Smooth muscle cell (in vitro differentiated cells): Measurements from ENCODE around the gene TMEM132D. TPM values are rescaled to one million over a fixed set of nuclear protein-coding genes. Genes with fewer than 3 reads are reported as not detected.

Source experiments
- DNase-seq: peaks from one replicate; lab custom pipeline; 2025; ENCODE audit not compliant: unreplicated experiment; lab: John Stamatoyannopoulos, UW
- H2AFZ ChIP-seq: fragments of 200-600 bp; sonication (generic); 2 replicates; pipeline ENCODE4 v1.6.0; 2016; ENCODE audit warnings: antibody characterized with exemption, low read depth, mild to moderate bottlenecking
- H3F3A ChIP-seq: fragments of 200-600 bp; sonication (generic); 2 replicates; pipeline ENCODE4 v1.6.0; 2017; ENCODE audit warnings: antibody characterized with exemption, low read depth
- H3K27ac ChIP-seq: fragments of 200-600 bp; sonication (generic); 2 replicates; pipeline ENCODE4 v1.5.1; 2016; ENCODE audit warnings: low read depth, mild to moderate bottlenecking
- H3K27me3 ChIP-seq: fragments of 200-600 bp; sonication (generic); 2 replicates; pipeline ENCODE4 v1.6.1; 2016; ENCODE audit warnings: low read depth, mild to moderate bottlenecking
- H3K36me3 ChIP-seq: fragments of 200-600 bp; sonication (generic); 2 replicates; pipeline ENCODE4 v1.5.1; 2016; ENCODE audit warnings: low read depth
- H3K4me1 ChIP-seq: fragments of 200-600 bp; sonication (generic); 2 replicates; pipeline ENCODE4 v1.5.1; 2016; ENCODE audit warnings: low read depth
- H3K4me2 ChIP-seq: fragments of 200-600 bp; sonication (generic); 2 replicates; pipeline ENCODE4 v1.6.0; 2016; ENCODE audit warnings: mild to moderate bottlenecking
- H3K4me3 ChIP-seq: fragments of 200-600 bp; sonication (generic); 2 replicates; pipeline ENCODE4 v1.5.1; 2016; ENCODE audit warnings: mild to moderate bottlenecking
- H3K79me2 ChIP-seq: fragments of 200-600 bp; sonication (generic); 2 replicates; pipeline ENCODE4 v1.6.0; 2016; ENCODE audit warnings: low read depth, mild to moderate bottlenecking
- H3K9ac ChIP-seq: fragments of 200-600 bp; sonication (generic); 2 replicates; pipeline ENCODE4 v1.6.0; 2016; ENCODE audit warnings: low read depth
- H3K9me3 ChIP-seq: fragments of 200-600 bp; sonication (generic); replicated peaks from 2 replicates; pipeline ENCODE4 v1.5.1; 2016; ENCODE audit warnings: low read depth
- H4K20me1 ChIP-seq: fragments of 200-600 bp; sonication (generic); 2 replicates; pipeline ENCODE4 v1.6.0; 2016; ENCODE audit warnings: low read depth
- CTCF ChIP-seq: fragments of 200-600 bp; sonication (generic); IDR thresholded peaks from 2 replicates; pipeline ENCODE4 v1.5.1; 2017; ENCODE audit warnings: borderline replicate concordance, mild to moderate bottlenecking, antibody characterized with exemption; ENCODE audit not compliant: insufficient read depth, poor library complexity, severe bottlenecking
- WGBS: methylation state at CpG from one replicate; pipeline ENCODE4 v1.1.7; 2016; ENCODE audit warnings: low lambda C conversion rate; 5-methylcytosine and 5-hydroxymethylcytosine counted together
- polyA plus RNA-seq: library from polyadenylated mRNA; unstranded; fragments of >200 nt; fragmentation: Nextera tagmentation; extraction: Ambion mirVana; gene quantifications from 2 replicates; pipeline ENCODE4 v1.2.1, GENCODE V29; 2016
- total RNA-seq: library from RNA; depleted of rRNA; stranded (reverse); fragments of >200 nt; gene quantifications from 2 replicates; pipeline ENCODE4 v1.2.3, GENCODE V29; 2014

Gene TMEM132D
- total and polyA plus RNA-seq, 2 experiments from 2014 or later: not detected

GRCh38 chr12:129363041-129363440 is 540.8 kb downstream of the TMEM132D start:
- Histone ChIP-seq H3K79me2 (no peaks in the 10 kb centered on the region), H3K27me3 (no peaks in the 10 kb centered on the region), H3F3A (no peaks in the 10 kb centered on the region), H3K9me3 (no peaks in the 10 kb centered on the region), H3K36me3 (no peaks in the 10 kb centered on the region), H3K4me2 (no peak overlapping the region), H4K20me1 (no peaks in the 10 kb centered on the region), H3K9ac (no peak overlapping the region), H3K27ac (no peak overlapping the region), H2AFZ (no peak overlapping the region), H3K4me1 (no peaks in the 10 kb centered on the region), H3K4me3 (no peak overlapping the region)
- TF ChIP-seq CTCF: no peak
- WGBS: 88% methylated on average over 8 of the region's 8 CpGs
- DNase-seq: no peak

- Histone ChIP-seq H3K27me3 (no peaks in the 10 kb centered on the region), H3K4me1 (no peaks in the 10 kb centered on the region), H3K4me3 (no peak overlapping the region), H3K4me2 (no peak overlapping the region), H4K20me1 (no peaks in the 10 kb centered on the region), H3K79me2 (no peaks in the 10 kb centered on the region), H3K36me3 (no peaks in the 10 kb centered on the region), H3K9me3 (no peaks in the 10 kb centered on the region), H3K27ac (no peak overlapping the region), H2AFZ (no peak overlapping the region), H3F3A (no peaks in the 10 kb centered on the region), H3K9ac (no peak overlapping the region)
- TF ChIP-seq CTCF: no peak
- no peak for DNase-seq
- WGBS: 86% methylated on average over 6 of the region's 6 CpGs
These were observed 546.6 kb downstream of the TMEM132D start for GRCh38 chr12:129357233-129357632.

GRCh38 chr12:129351481-129351880 is 552.3 kb downstream of the TMEM132D start:
- H3K4me1 ChIP-seq: no peaks in the 10 kb centered on the region
- no peak for TF ChIP-seq CTCF
- no peak for DNase-seq
- no peaks in the 10 kb centered on the region for H3K27me3 ChIP-seq
- H3K9me3 ChIP-seq: no peaks in the 10 kb centered on the region
- H3K4me3 ChIP-seq: no peak overlapping the region
- H2AFZ ChIP-seq: no peak overlapping the region
- no peaks in the 10 kb centered on the region for H3F3A ChIP-seq
- no peaks in the 10 kb centered on the region for H3K79me2 ChIP-seq
- no peaks in the 10 kb centered on the region for H4K20me1 ChIP-seq
- no peaks in the 10 kb centered on the region for H3K36me3 ChIP-seq
- no peak overlapping the region for H3K4me2 ChIP-seq
- no peak overlapping the region for H3K9ac ChIP-seq
- 96% methylated on average over 6 of the region's 6 CpGs for WGBS
- H3K27ac ChIP-seq: no peak overlapping the region

GRCh38 chr12:129339336-129339735 is 564.5 kb downstream of the TMEM132D start:
- Histone ChIP-seq H3K27me3 (no peaks in the 10 kb centered on the region), H3K9ac (no peak overlapping the region), H3K27ac (no peak overlapping the region), H3K4me2 (no peak overlapping the region), H3F3A (no peaks in the 10 kb centered on the region), H3K4me1 (no peaks in the 10 kb centered on the region), H2AFZ (no peak overlapping the region), H3K9me3 (no peaks in the 10 kb centered on the region), H3K36me3 (no peaks in the 10 kb centered on the region), H4K20me1 (no peaks in the 10 kb centered on the region), H3K79me2 (no peaks in the 10 kb centered on the region), H3K4me3 (no peak overlapping the region)
- no peak for DNase-seq
- no peak for TF ChIP-seq CTCF
- WGBS: 37% methylated on average over 7 of the region's 7 CpGs
